NCI-H2107 treated with DMSO at 0.1 percent for 48 hours (cell line): ENCODE results near the gene PFKM.

Source experiments
- DNase-seq: peaks from one replicate; lab custom pipeline; 2025; ENCODE audit not compliant: unreplicated experiment; lab: John Stamatoyannopoulos, UW

The PFKM gene

DNA sequence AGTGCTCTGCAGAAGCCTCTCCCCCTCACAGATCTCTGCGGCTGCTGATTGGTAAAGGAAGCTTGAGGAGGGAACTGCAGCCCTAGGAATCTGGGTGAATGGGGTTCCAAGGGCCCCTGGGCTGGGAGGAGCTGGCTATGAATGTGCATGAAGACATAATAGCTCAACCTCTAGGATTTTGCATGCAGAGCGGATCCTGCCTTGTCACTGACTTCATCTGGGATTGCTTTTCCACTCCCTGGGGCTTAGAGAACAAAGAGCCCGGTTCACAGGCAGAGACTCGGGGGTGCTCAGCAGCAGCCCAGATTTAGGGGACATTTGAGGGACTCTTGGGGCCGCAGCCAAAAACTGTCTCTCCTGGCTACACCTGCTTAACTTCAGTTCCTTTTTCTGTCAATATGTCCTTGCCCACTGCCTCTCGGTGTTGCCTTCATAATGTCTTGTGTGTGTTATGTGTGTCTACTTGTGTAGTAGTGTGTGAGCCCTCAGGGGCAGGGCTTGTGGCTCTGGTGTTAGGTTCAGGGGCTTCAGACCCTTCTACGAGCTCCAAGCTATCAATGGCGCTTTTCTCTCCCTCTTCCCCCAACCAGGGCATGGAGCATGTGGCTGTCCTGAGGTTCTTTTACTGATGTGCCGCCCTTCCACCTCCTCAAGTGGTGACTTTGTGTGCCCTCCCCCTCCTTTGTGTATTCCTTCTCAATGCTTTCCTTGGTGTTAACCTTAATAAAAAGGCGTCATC lies 66.2 kb downstream of the PFKM start:
- DNase-seq: no peak

DNA sequence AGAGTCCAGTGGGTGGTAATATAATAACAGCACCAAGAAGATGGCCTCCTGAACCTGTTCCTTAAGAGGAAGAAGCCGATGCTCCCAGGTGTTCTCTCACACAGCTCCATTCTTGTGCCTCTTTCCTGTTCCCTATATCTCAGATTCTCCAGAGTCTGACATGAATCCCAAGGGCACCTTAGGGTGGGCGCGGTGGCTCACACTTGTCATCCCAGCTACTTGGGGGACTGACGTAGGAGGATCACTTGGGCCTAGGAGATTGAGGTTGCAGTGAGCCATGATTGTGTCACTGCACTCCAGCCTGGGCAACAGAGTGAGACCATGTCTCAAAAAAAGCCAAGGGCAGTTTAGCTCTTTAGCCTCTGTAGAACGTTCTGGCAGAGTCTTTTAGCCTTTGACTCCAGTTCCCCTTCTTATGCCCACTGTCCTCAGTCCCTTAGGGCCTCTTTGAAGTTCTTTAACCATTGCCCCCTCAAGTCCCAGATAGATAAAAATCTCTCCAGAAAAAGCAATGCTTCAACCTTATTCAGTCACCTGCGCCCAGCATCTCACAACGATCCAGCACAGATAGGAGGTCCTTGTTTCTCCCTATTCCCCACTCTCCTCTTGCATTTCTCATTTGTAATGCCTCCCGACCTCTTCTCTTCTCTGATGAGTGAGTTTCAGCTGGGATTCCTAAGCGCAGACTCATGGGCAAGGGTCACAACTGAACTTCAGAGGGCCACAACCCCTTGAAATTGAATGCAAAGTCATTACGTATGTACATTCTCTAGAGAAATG lies 68.9 kb downstream of the PFKM start:
- DNase-seq: no peak

DNA sequence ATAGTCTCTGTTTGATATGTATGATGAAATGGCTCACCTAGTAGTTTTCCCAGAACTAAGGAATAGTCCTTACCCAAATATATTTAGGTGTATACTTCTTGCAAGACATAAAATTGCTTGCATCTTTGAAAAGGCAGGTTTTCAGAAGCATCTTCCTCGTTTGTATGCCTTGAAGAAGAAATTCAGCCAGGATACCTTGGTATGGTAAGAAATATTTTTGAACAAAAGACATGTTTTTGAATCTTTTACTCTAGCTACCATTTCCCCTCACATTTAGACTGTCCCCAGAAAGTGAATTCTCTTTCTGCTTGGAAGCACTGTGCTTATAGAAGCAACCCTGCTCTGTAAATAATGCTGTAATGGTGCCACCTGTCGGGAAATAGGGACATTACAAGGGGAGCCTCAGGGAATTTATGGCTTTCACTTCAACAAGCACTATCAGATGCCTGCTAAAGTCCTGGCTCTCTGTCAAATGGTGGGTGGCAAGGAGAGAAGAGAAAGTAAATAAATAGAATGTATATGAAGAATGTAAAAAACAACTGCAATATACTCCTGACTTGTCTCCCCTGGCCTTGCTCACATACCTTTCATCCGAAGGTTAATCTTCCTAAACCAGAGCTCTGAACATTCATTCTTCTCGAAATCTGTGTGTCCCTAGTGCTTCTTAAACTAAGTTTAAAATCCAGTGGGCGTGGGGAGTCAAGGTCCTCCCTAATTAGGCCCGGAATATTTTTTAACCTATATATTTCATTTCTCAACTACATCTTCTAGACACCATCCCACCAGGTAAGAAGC lies 70.4 kb downstream of the PFKM start:
- DNase-seq: peak; percentile 71

DNA sequence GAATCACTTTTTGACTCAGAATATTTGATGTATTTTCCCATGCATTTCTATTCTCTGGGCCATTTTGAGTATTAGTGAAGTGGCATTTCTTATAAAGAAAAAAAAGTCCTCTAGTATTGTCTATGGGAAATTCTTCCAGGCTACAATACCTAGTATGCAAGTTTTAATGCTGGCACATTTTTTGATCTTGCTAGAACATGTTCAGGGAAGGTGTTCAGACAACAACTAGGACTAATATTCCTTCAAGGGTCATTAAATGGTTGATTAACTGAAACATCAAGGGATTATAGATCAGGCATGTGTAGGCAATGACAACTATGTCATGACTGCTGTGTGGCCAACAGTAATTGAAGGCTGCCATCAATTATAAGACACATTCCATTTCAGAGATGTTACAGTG lies 71.9 kb downstream of the PFKM start:
- no peak for DNase-seq

DNA sequence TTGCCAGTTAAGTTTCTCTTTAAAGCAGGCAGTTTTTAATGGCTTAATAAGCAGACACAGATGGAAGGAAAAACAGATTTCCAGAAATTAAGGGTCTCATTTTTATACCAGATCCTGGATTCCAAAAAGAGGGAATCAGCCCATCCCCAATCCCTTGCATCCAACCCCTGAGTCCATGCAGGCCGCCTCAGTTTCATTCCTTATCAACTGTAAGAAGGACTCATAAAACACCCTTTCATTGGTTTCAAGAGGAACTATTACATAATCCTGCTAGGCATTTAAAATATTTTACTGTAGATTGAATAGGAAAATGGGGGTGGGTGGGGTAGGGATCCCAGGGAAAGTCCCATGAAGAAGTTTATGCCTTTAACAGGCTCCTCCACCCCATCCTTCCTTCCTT lies 73.7 kb downstream of the PFKM start:
- no peak for DNase-seq

DNA sequence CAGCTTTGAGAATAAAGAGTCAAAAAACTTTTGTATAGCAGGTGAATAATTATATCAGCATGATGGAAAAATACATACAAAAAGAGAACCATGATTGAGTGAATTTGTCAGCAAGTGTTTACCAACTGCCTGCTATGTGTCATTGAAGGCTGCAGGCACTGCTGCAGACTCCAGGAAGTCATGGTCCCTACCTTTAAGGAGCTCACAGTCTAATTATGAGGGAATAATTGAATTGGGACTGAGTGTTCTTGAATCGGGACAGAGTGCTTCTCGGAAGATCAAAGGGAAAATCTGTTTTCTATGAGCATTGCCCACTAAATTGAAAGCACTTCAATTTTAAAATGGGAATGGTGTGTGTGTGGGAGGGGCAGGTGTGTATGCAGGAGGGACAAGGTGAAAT lies 74.5 kb downstream of the PFKM start:
- DNase-seq: no peak

DNA sequence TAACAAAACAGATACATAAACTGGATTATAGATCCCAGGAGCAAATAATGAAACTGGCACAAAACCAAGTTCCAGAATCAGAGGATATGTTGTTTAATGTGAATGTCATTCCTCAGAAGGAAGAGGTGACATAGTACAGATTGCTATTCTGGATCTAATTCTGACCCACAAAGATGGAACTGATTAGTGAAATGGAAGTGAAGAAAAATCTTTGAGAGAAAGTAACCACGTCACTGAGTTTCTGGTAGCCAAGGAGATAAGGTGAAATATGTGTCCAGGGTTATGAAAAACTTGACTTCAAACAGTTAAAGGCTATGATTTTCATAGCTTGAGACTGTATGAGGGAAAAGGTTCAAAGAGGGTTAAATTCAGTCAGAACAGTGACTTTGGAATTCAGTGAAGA lies 75.6 kb downstream of the PFKM start:
- DNase-seq: no peak
